Measurements from ENCODE around the gene PPA2. TPM values are rescaled to one million over a fixed set of nuclear protein-coding genes. Genes with fewer than 3 reads are reported as not detected.

The PPA2 gene
- total RNA-seq, 1 donor, result 103 TPM

DNA sequence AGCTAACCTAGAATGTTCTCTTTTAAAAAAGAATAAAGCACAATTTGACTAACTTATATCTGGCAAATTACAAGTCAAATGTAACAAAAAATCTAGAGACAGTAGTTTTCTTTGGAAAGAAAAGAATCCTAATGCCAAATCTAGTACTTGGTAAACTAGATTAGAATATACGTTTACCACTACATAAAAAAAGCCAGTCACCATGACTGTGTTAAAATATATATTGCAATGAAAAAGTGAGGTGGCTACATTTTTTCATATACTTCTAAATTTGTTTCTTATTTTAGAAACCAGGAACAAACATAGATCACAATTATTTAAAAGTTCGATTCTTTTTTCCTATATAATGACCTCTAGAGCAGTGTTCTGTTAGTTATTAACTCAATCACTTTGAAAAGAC lies 29.6 kb upstream of the PPA2 start:
- TF ChIP-seq, protein P1, sequence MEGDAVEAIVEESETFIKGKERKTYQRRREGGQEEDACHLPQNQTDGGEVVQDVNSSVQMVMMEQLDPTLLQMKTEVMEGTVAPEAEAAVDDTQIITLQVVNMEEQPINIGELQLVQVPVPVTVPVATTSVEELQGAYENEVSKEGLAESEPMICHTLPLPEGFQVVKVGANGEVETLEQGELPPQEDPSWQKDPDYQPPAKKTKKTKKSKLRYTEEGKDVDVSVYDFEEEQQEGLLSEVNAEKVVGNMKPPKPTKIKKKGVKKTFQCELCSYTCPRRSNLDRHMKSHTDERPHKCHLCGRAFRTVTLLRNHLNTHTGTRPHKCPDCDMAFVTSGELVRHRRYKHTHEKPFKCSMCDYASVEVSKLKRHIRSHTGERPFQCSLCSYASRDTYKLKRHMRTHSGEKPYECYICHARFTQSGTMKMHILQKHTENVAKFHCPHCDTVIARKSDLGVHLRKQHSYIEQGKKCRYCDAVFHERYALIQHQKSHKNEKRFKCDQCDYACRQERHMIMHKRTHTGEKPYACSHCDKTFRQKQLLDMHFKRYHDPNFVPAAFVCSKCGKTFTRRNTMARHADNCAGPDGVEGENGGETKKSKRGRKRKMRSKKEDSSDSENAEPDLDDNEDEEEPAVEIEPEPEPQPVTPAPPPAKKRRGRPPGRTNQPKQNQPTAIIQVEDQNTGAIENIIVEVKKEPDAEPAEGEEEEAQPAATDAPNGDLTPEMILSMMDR (IDR thresholded peaks at IDR 0.05; ENCODE audit: insufficient read depth, low read depth, low read length), result no peak
- H3K4me3 ChIP-seq (ENCODE audit: low read depth, low read length), result no peak overlapping the region
- no peak for DNase-seq (ENCODE audit: low read depth)

DNA sequence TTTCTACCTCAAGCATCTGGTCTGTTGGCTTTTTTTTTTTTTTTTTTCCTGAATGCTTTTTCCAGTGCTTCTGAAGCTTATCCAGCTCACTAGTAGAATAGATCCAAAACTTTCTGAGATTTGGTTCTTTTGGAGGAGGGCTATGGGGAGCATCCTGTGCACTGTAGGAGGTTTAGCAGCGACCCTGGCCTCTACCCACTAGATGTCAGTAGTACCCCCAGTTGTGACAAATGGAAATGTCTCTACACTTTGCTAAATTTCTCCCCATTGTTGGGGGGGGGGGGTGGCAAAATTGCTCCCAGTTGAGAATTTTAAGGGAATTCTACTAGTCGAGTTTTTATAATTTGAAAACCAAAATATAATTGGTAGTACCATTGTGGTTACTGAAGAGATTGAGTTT lies 23.0 kb upstream of the PPA2 start:
- no peak for DNase-seq (ENCODE audit: low read depth)
- TF ChIP-seq, protein P1 (IDR thresholded peaks at IDR 0.05; ENCODE audit: insufficient read depth, low read depth, low read length), result peak; percentile 9
- no peak overlapping the region for H3K4me3 ChIP-seq (ENCODE audit: low read depth, low read length)

DNA sequence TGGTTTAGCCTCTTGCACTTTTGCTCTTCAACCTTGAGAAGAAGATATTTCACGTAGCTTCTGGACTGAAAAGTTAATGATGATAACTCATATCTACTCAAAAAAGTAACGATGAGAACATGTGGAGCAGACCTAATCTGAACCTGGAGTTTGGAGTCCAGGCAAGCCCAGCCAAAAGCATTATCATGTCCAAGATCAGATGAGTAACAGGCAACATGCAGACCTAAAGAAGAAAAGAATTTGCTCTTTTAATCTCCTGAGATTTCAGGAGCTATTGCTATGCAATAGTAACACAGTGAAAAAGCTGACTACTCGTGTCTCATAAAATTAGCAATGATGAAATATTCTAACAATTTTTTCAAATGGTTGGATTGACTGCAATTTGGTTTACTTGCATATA lies 21.8 kb upstream of the PPA2 start:
- H3K4me3 ChIP-seq (ENCODE audit: low read depth, low read length), result no peak overlapping the region
- TF ChIP-seq, protein P1 (IDR thresholded peaks at IDR 0.05; ENCODE audit: insufficient read depth, low read depth, low read length), result no peak
- peak; percentile 2 for DNase-seq (ENCODE audit: low read depth)

DNA sequence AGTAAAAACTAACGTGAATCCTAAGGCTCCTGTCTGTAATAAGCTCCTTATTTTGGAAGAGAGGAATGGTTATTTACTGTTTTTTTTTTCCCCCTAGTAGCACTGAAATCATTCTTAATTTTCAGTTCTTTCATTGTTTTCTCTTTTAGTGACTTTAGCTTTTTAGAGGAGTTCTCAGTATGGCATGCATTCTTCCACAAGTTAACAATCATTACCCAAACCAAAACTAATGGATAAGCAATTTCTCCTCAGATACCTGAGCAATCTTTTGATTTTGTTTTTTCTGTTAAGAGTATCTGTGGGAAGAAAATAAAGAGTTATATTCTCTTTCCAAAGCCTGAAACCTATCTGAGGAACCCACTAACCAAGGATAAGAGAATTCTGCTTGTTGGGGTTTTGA lies 16.7 kb upstream of the PPA2 start:
- DNase-seq (ENCODE audit: low read depth), result no peak
- H3K4me3 ChIP-seq (ENCODE audit: low read depth, low read length), result no peak overlapping the region
- TF ChIP-seq, protein P1 (IDR thresholded peaks at IDR 0.05; ENCODE audit: insufficient read depth, low read depth, low read length), result no peak

DNA sequence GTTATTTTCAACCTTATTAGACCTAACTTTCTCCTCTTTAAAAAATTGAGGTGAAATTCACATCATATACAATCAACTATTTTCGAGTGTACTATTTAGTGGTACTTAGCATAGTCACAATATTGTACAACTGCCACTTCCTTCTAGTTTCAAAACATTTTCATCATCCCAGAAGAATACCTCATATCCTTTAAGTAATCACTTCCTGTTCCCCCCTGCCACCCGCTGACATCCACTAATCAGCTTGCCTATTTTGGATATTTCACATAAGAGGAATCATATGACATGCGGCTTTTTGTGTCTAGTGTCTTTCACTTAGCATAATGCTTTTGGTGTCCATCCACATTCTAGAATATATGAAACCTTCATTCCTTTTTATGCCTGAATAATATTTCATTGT lies 10.0 kb upstream of the PPA2 start:
- TF ChIP-seq, protein P1 (IDR thresholded peaks at IDR 0.05; ENCODE audit: insufficient read depth, low read depth, low read length), result no peak
- no peak overlapping the region for H3K4me3 ChIP-seq (ENCODE audit: low read depth, low read length)
- DNase-seq (ENCODE audit: low read depth), result no peak

DNA sequence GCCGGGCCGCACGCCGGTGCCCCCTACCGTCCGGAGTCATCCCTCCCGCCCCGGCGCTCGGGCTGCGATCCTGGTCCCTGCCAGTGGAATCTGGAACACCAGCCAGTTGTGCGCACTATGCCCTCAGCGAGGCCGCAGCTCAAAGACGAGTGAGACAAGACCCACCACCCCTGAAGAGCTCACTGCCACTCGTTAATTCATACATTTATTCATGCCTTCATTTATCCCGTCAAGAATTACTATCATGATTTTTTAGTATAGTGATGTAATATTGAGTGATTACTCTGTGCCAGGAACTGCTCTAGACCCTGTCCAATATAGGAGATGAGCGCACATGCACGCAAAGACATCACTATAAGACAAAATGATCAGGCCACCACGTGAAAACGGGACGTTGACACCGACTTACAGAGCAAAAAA lies 247 bp upstream of the PPA2 start:
- DNase-seq (ENCODE audit: low read depth), result peak; percentile 80
- TF ChIP-seq, protein P1 (IDR thresholded peaks at IDR 0.05; ENCODE audit: insufficient read depth, low read depth, low read length), result peak; percentile 85
- peak overlapping the region; percentile 98 for H3K4me3 ChIP-seq (ENCODE audit: low read depth, low read length)

DNA sequence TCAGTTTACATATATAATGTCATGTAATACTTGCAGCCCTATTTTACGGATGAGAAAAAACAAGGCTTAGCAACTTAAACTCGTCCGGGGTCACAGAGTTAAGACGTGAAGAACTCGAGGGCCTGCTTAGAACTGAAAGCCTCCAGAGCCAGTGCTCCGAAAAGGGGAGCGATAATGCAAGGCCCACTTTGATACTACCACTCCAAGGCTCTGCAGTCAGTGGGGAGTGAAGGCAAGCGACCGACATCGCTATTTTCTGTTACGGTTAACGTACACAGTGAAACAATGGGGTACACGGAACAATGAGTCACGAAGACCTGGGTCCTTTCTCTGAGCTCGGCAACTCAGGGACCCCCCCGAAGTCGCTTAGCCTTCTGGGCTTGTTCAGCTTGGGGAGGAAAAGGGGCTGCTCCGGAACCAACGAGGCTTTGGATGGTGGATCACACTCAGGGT lies 965 bp downstream of the PPA2 start:
- TF ChIP-seq, protein P1 (IDR thresholded peaks at IDR 0.05; ENCODE audit: insufficient read depth, low read depth, low read length), result no peak
- DNase-seq (ENCODE audit: low read depth), result peak; percentile 48
- H3K4me3 ChIP-seq (ENCODE audit: low read depth, low read length), result peak overlapping the region; percentile 98

Data from fibroblast of villous mesenchyme (primary cell).